Astrocyte of the spinal cord (primary cell): ENCODE data around the gene CLIC6.

Experiments used
- DNase-seq: peaks from one replicate; pipeline ENCODE4 v3.0.0; 2011; ENCODE audit warnings: low read depth, low spot score
- H3K4me3 ChIP-seq: 2 replicates; pipeline ENCODE4 v1.5.1; 2011; ENCODE audit warnings: low read depth, mild to moderate bottlenecking, low read length, moderate library complexity
- CTCF ChIP-seq: IDR thresholded peaks from 2 replicates; pipeline ENCODE4 v1.5.1; 2012; ENCODE audit warnings: low read depth, mild to moderate bottlenecking, low read length, inconsistent platforms
- in situ Hi-C: cut with HindIII; loops from 2 replicates; pipeline ENCODE4 v1.10.0; 2017; ENCODE audit warnings: low sequenced_read_pairs

The CLIC6 gene

GRCh38 chr21:34675871-34676270, 7.1 kb downstream of the CLIC6 start:
- in situ Hi-C loops, result no loop called here
- DNase-seq, result no peak
- no peak overlapping the region for H3K4me3 ChIP-seq
- TF ChIP-seq CTCF, result no peak

DNA sequence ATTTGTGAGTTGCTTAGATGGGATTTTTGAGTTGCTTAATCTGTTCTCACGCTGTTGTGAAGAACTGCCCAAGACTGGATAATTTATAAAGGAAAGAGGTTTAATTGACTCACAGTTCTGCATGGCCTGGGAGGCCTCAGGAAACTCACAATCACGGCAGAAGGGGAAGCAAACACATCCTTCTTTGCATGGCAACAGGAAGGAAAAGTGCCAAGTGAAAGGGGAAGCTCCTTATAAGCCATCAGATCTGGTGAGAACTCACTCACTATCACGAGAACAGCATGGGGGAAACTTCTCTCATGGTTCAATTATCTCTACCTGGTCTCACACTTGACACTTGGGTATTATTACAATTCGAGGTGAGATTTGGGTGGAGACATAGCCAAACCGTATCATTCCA, 10.3 kb downstream of the CLIC6 start:
- no peak for TF ChIP-seq CTCF
- DNase-seq, result no peak
- H3K4me3 ChIP-seq, result no peak overlapping the region
- in situ Hi-C loops, result no loop called here

GRCh38 chr21:34684174-34684876, 15.5 kb downstream of the CLIC6 start:
- no peak overlapping the region for H3K4me3 ChIP-seq
- no peak for TF ChIP-seq CTCF
- in situ Hi-C loops, result no loop called here
- no peak for DNase-seq

DNA sequence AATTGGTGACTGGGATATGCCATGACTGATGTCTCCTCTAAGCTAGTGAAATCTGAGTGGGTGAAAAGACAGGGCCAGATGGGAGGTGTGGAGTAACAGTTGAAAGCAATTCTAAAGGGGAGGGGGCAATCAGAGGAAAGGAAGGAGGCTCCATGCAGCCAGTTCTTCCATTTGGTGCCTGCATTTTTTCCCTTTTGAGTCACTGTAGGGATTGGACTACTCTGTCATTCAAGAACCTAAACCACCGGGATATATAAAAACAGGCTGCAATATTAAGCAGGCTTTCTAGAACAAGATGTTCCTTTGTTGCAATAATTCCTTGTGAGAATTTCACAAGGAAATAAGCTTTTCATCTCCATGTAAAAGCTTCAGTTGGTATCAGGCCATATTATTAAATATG, 18.3 kb downstream of the CLIC6 start:
- DNase-seq, result no peak
- in situ Hi-C loops, result no loop called here
- TF ChIP-seq CTCF, result no peak
- no peak overlapping the region for H3K4me3 ChIP-seq

DNA sequence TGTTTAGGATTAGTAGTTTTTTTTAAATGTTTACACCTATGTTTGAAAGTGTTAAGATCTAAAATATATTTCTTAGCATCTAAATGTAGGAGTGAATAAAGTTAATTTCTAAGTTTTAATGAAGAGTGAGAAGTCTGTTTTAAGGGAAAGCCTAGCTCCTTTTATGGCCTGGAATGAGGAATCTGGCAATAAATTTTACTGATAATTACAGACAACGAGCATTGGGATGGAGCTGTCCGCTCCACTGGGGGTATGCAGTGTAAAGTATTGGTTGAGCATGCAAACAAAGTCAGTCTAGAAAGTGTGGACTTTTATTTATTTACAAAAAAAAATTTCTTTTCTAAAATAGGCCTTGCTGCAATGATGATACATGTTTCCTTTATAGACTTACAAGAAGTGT, 19.0 kb downstream of the CLIC6 start:
- in situ Hi-C loops, result no loop called here
- no peak for TF ChIP-seq CTCF
- no peak overlapping the region for H3K4me3 ChIP-seq
- no peak for DNase-seq

- in situ Hi-C loops, result no loop called here
- TF ChIP-seq CTCF, result peak; percentile 81
- DNase-seq, result peak; percentile 52
- H3K4me3 ChIP-seq, result no peak overlapping the region
These were observed 19.4 kb downstream of the CLIC6 start for GRCh38 chr21:34688145-34688544.
